B cell (primary cell): ENCODE measurements around the gene PSMD3. TPM values are rescaled to one million over a fixed set of nuclear protein-coding genes. Genes with fewer than 3 reads are reported as not detected.

ENCODE experiments used
- ATAC-seq: fragments of 200-7000 bp; cut with Tn5 transposase; one replicate; pipeline ENCODE4 v1.10.0; 2021; ENCODE audit warnings: low read depth, mild to moderate bottlenecking, moderate number of reproducible peaks, moderate library complexity
- CTCF ChIA-PET: fragments of 350-600 bp; sonication (Branson Sonifier 250); formaldehyde crosslinking; loops from one replicate; lab custom pipeline; 2021; ENCODE audit warnings: antibody characterized with exemption, inconsistent platforms; lab: Charles Lee
- POLR2A ChIA-PET: fragments of 350-600 bp; sonication (Branson Sonifier 250); formaldehyde crosslinking; loops from one replicate; lab custom pipeline; 2021; ENCODE audit warnings: antibody characterized with exemption; lab: Charles Lee
- DNase-seq: peaks from one replicate; pipeline ENCODE4 v3.0.0; 2013
- H2AFZ ChIP-seq: 2 replicates; pipeline ENCODE4 v1.6.1; 2012; ENCODE audit warnings: mild to moderate bottlenecking, low read depth, low read length; ENCODE audit not compliant: insufficient read depth, poor library complexity, severe bottlenecking
- H3K27ac ChIP-seq, 2 donors: 1 replicate in 1 of 2; 2 replicates in 1 of 2; pipeline ENCODE4 v1.5.1; 2012 to 2013; ENCODE audit warnings: low read length in 2 of 2, mild to moderate bottlenecking in 2 of 2, moderate library complexity in 1 of 2
- H3K27me3 ChIP-seq, 4 experiments: fragments of 200-600 bp in 1 of 4; sonication (generic) in 1 of 4; replicated peaks in 1 of 4; 1 replicate in 2 of 4; 2 replicates in 2 of 4; pipeline versions ENCODE4 v1.6.1 to v1.7.0; 2013 to 2016; ENCODE audit warnings: low read length in 3 of 4, mild to moderate bottlenecking in 2 of 4, mixed read lengths in 1 of 4, moderate library complexity in 1 of 4; ENCODE audit not compliant: insufficient read depth in 4 of 4, control insufficient read depth in 3 of 4; ENCODE audit errors: control extremely low read depth in 1 of 4
- H3K36me3 ChIP-seq, 2 experiments: replicated peaks in 1 of 2; 1 replicate in 1 of 2; 2 replicates in 1 of 2; pipeline versions ENCODE4 v1.6.1 to v1.7.1; 2013; ENCODE audit warnings: low read length in 1 of 2; ENCODE audit not compliant: insufficient read depth in 2 of 2, control insufficient read depth in 1 of 2; ENCODE audit errors: control extremely low read depth in 1 of 2, extremely low read depth in 1 of 2
- H3K4me1 ChIP-seq, 2 donors: fragments of 200-600 bp in 1 of 2; sonication (generic) in 1 of 2; 1 replicate in 1 of 2; 2 replicates in 1 of 2; pipeline versions ENCODE4 v1.5.1 to v1.6.1; 2013 to 2017; ENCODE audit warnings: low read length in 2 of 2; ENCODE audit not compliant: control insufficient read depth in 2 of 2, insufficient read depth in 2 of 2
- H3K4me2 ChIP-seq: replicated peaks from 2 replicates; pipeline ENCODE3; 2012; ENCODE audit warnings: mild to moderate bottlenecking, low read depth, low read length; ENCODE audit not compliant: poor library complexity, severe bottlenecking
- H3K4me3 ChIP-seq, 5 experiments: fragments of 200-600 bp in 1 of 5; sonication (generic) in 1 of 5; 1 replicate in 3 of 5; 2 replicates in 2 of 5; pipeline versions ENCODE4 v1.5.1 to v1.7.0; 2011 to 2016; ENCODE audit warnings: low read length in 4 of 5, mild to moderate bottlenecking in 4 of 5, low read depth in 2 of 5, control low read depth in 1 of 5, moderate library complexity in 1 of 5; ENCODE audit not compliant: insufficient read depth in 1 of 5; ENCODE audit errors: control extremely low read depth in 1 of 5, extremely low read depth in 1 of 5
- H3K79me2 ChIP-seq: fragments of 200-600 bp; sonication (generic); one replicate; pipeline ENCODE4 v1.6.0; 2016; ENCODE audit warnings: low read length; ENCODE audit not compliant: control insufficient read depth, insufficient read depth
- H3K9ac ChIP-seq: fragments of 200-600 bp; sonication (generic); 2 replicates; pipeline ENCODE4 v1.6.1; 2017; ENCODE audit warnings: mild to moderate bottlenecking, low read length, moderate library complexity
- H3K9me3 ChIP-seq, 3 donors: one replicate each; pipeline versions ENCODE4 v1.6.1 to v1.7.1; 2013; ENCODE audit warnings: low read length in 2 of 3; ENCODE audit not compliant: control insufficient read depth in 2 of 3, insufficient read depth in 1 of 3; ENCODE audit errors: control extremely low read depth in 1 of 3
- H4K20me1 ChIP-seq: 2 replicates; pipeline ENCODE4 v1.6.0; 2012; ENCODE audit warnings: mild to moderate bottlenecking, low read length; ENCODE audit not compliant: insufficient read depth, control insufficient read depth, poor library complexity, severe bottlenecking
- H3K27ac Mint-ChIP-seq: one replicate; pipeline ENCODE4 v1.8.0; 2021; ENCODE audit warnings: mixed read lengths
- H3K27me3 Mint-ChIP-seq: one replicate; pipeline ENCODE4 v1.8.0; 2021; ENCODE audit warnings: mixed read lengths
- H3K4me1 Mint-ChIP-seq: one replicate; pipeline ENCODE4 v1.8.0; 2021; ENCODE audit warnings: mixed read lengths
- H3K4me3 Mint-ChIP-seq: one replicate; pipeline ENCODE4 v1.8.0; 2021; ENCODE audit warnings: mixed read lengths
- H3K9me3 Mint-ChIP-seq: one replicate; pipeline ENCODE4 v1.8.0; 2022; ENCODE audit warnings: mixed read lengths; ENCODE audit not compliant: insufficient read depth
- EZH2 ChIP-seq: IDR thresholded peaks from 2 replicates; pipeline ENCODE4 v1.6.1; 2012; ENCODE audit warnings: borderline replicate concordance, low read depth, mild to moderate bottlenecking, moderate library complexity, low read length; ENCODE audit not compliant: insufficient read depth, poor library complexity, severe bottlenecking
- WGBS: methylation state at CpG from one replicate; pipeline ENCODE4 v1.1.5; 2013; ENCODE audit warnings: missing lambda C conversion rate; ENCODE audit not compliant: insufficient coverage; 5-methylcytosine and 5-hydroxymethylcytosine counted together
- intact Hi-C: fragments of 100-400 bp; cut with micrococcal nuclease; formaldehyde crosslinking; loops from one replicate; pipeline ENCODE4 v1.10.0; 2022
- polyA plus RNA-seq: library from polyadenylated mRNA; depleted of rRNA; stranded (reverse); fragments of >200 nt; gene quantifications from 2 replicates; pipeline ENCODE4 v1.2.3, GENCODE V29; 2012
- total RNA-seq, 2 donors: library from RNA; stranded (reverse); fragments of 120-200 nt in 1 of 2; gene quantifications; 1 replicate in 1 of 2; 2 replicates in 1 of 2; pipeline versions ENCODE4 v1.2.3 to v1.2.4, GENCODE V29; 2013 to 2022
- TF ChIP-seq, protein P1 (sequence below): fragments of 200-600 bp; IDR thresholded peaks from one replicate; pipeline ENCODE4 v1.8.0; 2022; ENCODE audit warnings: antibody characterized with exemption, mild to moderate bottlenecking

PSMD3 gene
- total and polyA plus RNA-seq, 2 donors (not counting 1 experiment from before 2014, with no cell fraction given): 72.6 to 76.6 TPM

DNA sequence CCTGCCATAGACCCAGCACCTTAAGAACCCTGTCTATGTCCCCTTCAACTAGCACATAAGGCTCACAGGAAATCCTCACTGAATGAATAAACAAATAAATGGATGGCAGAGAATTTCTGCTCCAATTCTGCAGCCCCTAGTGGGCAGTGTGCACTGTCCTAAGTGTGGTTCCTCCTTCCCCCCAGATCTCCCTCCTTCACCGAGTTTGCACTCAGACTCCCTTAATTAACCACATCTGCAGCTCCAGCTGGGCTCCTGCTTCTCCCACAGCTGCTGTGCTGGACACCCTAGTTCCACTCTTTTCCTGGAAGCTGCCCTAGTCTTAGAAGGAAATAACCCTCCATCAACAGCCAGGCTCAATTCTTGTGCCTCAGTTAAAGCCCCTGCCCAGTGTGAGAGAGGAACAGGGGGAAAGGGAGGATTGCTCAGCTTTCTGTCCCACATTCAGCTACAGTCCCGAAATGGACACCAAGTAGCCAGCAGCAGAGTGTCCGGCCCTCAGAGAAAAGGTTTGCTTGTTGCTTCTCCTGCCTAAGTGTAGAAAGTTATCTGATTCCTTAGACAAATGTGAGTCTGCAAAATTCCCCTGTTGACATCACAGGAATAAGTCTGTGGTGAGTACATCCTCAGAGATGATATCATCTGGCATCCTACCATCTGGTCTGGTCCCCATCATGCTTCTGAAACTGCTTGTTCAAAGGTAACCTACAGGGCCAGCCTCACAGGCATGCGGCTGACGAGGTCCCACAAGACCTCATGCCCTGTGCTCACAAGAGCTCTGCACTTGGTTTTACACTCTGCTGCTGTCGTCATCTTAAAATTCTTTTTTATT lies 40.8 kb upstream of the PSMD3 start:
- H3K27ac Mint-ChIP-seq: peak overlapping the region; percentile 16
- Histone ChIP-seq H3K4me2 (peak overlapping the region; percentile 1), H3K27ac (peak overlapping the region in 1 of 2 donors; percentile 14)

More for the DNA sequence above, 40.8 kb upstream of the PSMD3 start:
- ATAC-seq: peak; percentile 70
- Histone ChIP-seq H3K9ac (no peak overlapping the region), H3K36me3 (no peaks in the 10 kb centered on the region), H3K9me3 (no peaks in the 10 kb centered on the region), H3K27me3 (no peaks in the 10 kb centered on the region), H4K20me1 (no peaks in the 10 kb centered on the region), H2AFZ (peak overlapping the region; percentile 50), H3K4me1 (peaks cover 17 to 22% of the 10 kb centered on the region in 2 donors), H3K4me3 (no peak overlapping the region), H3K79me2 (no peaks in the 10 kb centered on the region)
- TF ChIP-seq, protein P1, sequence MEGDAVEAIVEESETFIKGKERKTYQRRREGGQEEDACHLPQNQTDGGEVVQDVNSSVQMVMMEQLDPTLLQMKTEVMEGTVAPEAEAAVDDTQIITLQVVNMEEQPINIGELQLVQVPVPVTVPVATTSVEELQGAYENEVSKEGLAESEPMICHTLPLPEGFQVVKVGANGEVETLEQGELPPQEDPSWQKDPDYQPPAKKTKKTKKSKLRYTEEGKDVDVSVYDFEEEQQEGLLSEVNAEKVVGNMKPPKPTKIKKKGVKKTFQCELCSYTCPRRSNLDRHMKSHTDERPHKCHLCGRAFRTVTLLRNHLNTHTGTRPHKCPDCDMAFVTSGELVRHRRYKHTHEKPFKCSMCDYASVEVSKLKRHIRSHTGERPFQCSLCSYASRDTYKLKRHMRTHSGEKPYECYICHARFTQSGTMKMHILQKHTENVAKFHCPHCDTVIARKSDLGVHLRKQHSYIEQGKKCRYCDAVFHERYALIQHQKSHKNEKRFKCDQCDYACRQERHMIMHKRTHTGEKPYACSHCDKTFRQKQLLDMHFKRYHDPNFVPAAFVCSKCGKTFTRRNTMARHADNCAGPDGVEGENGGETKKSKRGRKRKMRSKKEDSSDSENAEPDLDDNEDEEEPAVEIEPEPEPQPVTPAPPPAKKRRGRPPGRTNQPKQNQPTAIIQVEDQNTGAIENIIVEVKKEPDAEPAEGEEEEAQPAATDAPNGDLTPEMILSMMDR: peak; percentile 52
- no peak for TF ChIP-seq EZH2
- intact Hi-C loops: no loop called here
- H3K27me3 Mint-ChIP-seq: no peaks in the 10 kb centered on the region
- H3K4me3 Mint-ChIP-seq: no peak overlapping the region
- H3K9me3 Mint-ChIP-seq: no peaks in the 10 kb centered on the region
- DNase-seq: peak; percentile 56
- POLR2A ChIA-PET: interaction anchor here (0.6 kb wide), 1 partner anchor 276 kb away, joined by 4 read pairs; no protein-coding TSS in a partner anchor
- 25% methylated on average over 3 of the region's 6 CpGs for WGBS
- H3K4me1 Mint-ChIP-seq: peaks cover 13% of the 10 kb centered on the region
- CTCF ChIA-PET: interaction anchor here (0.5 to 2.3 kb wide), 7 partner anchors 17 to 319 kb away, joined by 3 to 14 read pairs (median 3); partner anchors contain the start of gene PSMD3
